Embryonic facial prominence (tissue), 1 donor: ENCODE data around the gene TFIP11.

Source experiments
- DNase-seq: peaks from one replicate; pipeline ENCODE4 v3.0.0-alpha.2; 2016; ENCODE audit errors: extremely low spot score

The TFIP11 gene

GRCh38 chr22:26512149-26512793 lies at the start of gene TFIP11:
TFIP11 (minus strand) TSS chr22:26512473; CDS start chr22:26510272, 2,201 bp downstream.
- peak; percentile 83 for DNase-seq

- no peak for DNase-seq
Measured at GRCh38 chr22:26561756-26562417, 49.6 kb upstream of the TFIP11 start.

- DNase-seq = no peak
Measured at GRCh38 chr22:26559961-26560575, 47.8 kb upstream of the TFIP11 start.

- DNase-seq = no peak
Measured at GRCh38 chr22:26558248-26558895, 46.1 kb upstream of the TFIP11 start.

- DNase-seq = no peak
Measured at GRCh38 chr22:26556904-26557303, 44.6 kb upstream of the TFIP11 start.

- DNase-seq = no peak
Measured at GRCh38 chr22:26555478-26555877, 43.2 kb upstream of the TFIP11 start.

GRCh38 chr22:26554956-26555355 lies 42.7 kb upstream of the TFIP11 start:
- DNase-seq = no peak

GRCh38 chr22:26553056-26553752 lies 40.9 kb upstream of the TFIP11 start:
- no peak for DNase-seq

- no peak for DNase-seq
Measured at GRCh38 chr22:26552466-26552865, 40.2 kb upstream of the TFIP11 start.

- no peak for DNase-seq
Measured at GRCh38 chr22:26551568-26551967, 39.3 kb upstream of the TFIP11 start.

GRCh38 chr22:26550498-26551033 lies 38.3 kb upstream of the TFIP11 start:
- no peak for DNase-seq

GRCh38 chr22:26549902-26550497 lies 37.7 kb upstream of the TFIP11 start:
- no peak for DNase-seq

- DNase-seq = no peak
Measured at GRCh38 chr22:26548984-26549383, 36.7 kb upstream of the TFIP11 start.

- DNase-seq = no peak
Measured at GRCh38 chr22:26548303-26548702, 36.0 kb upstream of the TFIP11 start.

GRCh38 chr22:26547837-26548236 lies 35.6 kb upstream of the TFIP11 start:
- no peak for DNase-seq

- no peak for DNase-seq
Measured at GRCh38 chr22:26547426-26547825, 35.2 kb upstream of the TFIP11 start.

GRCh38 chr22:26546282-26546681 lies 34.0 kb upstream of the TFIP11 start:
- DNase-seq = no peak

GRCh38 chr22:26545827-26546226 lies 33.6 kb upstream of the TFIP11 start:
- DNase-seq = no peak

GRCh38 chr22:26545385-26545784 lies 33.1 kb upstream of the TFIP11 start:
- no peak for DNase-seq

GRCh38 chr22:26544489-26544888 lies 32.2 kb upstream of the TFIP11 start:
- no peak for DNase-seq

GRCh38 chr22:26542831-26543230 lies 30.6 kb upstream of the TFIP11 start:
- DNase-seq = no peak
